ENCODE results near the gene CREBL2.

Gene CREBL2

DNA sequence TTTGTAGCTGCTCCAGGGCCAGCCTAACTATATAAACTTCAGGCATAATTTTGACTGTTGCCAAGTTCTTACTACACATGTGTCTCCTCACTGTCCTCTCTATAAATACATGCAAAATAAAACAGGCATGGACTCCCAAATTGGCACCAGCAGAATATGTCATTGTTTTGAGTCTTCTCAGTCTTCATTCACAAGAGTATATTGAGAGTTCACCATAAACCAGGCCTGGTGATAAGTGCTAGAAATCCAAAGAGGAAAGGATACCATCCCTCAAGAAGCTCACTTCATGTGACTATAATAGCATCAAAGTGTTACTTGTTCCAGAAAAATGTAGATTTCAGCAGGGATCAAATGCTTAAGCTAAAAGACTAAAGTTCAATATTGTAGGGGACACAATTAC, 70.6 kb downstream of the CREBL2 start:
- no peak for DNase-seq

- DNase-seq, result no peak
Measured at GRCh38 chr12:12683136-12683697, 71.5 kb downstream of the CREBL2 start.

DNA sequence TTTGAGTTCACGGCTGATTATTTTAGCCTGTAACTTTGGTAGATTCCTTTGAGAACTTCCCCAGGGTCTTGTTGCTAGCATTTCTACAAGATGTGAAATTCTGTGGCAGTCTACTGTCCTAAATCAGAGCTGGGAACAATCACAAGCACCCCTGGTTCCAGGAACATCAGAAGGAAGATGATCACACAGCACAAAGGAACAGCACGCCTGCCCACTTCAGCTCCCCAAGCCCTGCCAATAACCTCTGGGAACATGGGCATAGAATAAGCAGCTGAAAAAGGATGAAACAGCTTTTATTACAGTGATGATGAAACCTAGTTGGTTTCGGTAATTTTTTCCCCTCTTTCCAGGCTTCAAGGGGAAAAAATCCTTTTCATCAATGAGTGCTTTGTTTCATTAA, 72.0 kb downstream of the CREBL2 start:
- DNase-seq, result no peak

DNA sequence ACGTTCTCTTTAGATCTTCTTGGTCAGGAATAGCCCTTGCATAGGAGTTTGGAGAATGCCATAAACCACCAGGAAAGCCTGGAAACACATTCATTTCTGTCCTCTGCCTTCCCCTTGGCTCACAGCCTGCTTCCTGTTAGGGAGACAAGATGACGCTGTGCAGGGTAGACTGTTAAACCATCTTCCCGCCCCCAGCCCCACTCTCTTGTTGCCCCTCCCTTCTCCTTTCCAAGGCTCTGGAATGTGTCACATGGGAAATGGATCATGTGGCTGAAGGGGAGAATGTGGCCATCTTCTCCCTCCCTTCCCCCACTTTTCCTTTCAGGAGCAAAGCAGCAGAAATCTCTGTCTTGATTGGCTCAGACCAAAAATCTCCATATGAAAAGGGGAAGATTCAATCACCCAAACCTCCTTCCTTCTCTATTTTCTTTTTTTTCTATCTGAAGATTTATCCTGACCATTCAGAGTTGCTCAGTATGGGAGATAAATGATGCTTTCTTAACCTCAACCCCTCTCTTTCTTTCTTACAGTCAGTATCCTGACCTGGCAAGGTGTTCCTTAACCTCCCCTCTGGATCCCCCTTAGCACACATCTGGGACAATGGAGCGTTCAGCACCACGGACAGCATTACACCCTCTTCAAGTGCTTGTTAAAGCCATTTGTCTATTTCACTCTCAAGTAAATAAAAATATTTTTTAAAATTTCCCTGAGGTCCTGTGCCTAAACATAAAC, 72.9 kb downstream of the CREBL2 start:
- DNase-seq, result no peak

DNA sequence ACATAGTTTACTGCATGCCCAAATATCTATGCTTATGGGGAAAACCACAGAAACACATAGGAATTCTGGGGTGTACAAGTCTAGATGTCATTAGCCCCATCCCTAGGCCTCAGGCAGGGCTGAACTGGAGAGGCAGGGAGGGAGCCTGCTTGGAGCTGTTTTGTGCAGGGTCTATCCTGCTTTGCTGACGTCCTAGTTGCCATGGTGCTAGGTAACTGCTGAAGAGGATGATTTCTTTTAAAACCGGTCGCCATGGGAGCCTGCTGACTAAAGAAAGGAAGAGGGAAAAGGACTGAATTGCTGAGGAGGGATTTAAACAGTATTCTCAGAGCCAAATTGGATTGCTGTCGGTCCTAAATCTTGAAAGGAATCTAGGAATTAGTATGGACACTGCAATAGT, 73.6 kb downstream of the CREBL2 start:
- DNase-seq, result no peak

DNA sequence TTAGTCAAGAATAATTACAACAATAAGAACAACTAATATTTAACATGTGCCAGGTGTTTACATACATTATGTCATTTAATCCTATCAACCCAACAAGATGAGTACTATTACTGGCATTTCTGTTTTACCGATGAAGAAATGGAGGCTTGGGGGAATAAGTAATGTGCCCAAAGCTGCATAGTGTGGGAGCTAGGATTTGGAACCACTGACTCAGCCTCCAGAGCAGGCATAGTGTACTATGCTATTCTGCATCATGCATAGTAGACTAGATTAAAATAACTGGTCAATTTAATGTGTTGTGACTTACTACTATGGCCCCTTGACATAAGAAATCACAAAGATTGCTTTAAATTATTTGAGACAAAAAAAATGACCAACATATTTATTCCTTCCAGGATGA, 74.8 kb downstream of the CREBL2 start:
- DNase-seq, result no peak

DNA sequence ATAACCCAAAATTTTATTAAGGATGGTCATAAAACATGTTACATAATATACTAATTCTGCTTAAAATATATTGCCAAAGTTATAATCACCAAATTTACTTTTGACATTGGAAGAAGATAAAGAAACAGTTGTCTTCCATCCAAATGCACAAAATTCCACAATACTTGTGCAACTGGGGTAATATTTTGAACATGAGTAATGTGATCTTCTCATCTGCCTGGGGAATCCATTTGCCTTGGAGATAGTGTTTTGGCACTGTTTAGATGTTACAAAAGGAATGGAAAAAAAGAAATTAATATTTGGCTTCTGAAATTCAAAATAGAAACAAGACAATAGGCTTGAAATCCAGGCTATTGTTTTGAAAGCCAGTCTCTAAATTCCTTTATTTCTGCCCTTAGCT, 75.2 kb downstream of the CREBL2 start:
- DNase-seq, result no peak

DNA sequence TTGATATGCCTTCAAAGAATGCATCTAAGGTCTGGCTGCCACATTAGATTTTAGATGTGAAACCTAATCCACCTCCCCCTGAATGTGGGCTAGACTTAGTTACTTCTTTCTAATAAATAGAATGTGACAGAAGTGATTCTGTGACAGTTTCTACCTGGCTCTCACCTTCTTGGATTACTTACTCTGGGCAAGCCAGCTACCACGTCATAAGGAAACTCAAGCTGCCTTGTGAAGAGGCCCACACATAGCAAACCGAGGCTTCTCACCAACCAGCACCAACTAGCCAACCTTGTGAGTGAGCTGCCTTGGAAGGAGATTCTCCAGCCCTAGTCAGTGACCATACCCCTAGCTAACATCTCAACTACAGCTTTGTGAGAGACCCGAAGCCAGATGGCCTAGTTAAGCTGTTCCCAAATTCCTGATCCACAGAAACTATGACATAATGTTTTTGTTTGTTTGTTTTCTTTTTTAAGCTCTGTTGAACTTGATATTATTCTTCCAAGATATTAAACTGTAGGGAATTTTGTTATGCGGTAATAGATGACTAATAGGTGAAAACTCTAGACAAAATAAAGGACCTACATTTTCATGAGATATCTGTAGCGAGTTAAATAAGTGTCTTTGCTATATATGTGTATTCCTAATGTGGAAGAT, 78.1 kb downstream of the CREBL2 start:
- DNase-seq, result no peak

DNA sequence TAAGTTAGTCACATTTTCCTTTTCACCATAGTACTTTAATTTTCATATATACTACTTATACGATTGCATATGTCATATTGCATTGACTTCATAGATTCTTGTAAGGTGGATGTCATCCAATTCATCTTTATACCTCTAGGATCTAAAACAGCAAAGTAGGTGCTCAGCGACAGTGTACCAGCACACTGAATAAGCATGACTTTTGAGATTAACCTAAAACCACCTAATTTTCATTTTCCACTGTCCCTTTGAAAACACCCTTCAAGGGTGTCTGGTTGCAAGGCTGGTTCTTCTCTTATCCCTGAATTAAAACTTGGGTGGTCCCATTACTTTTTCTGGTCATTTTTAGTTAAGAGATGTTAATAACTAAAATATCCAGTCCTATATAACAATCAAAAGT, 79.9 kb downstream of the CREBL2 start:
- DNase-seq, result no peak

DNA sequence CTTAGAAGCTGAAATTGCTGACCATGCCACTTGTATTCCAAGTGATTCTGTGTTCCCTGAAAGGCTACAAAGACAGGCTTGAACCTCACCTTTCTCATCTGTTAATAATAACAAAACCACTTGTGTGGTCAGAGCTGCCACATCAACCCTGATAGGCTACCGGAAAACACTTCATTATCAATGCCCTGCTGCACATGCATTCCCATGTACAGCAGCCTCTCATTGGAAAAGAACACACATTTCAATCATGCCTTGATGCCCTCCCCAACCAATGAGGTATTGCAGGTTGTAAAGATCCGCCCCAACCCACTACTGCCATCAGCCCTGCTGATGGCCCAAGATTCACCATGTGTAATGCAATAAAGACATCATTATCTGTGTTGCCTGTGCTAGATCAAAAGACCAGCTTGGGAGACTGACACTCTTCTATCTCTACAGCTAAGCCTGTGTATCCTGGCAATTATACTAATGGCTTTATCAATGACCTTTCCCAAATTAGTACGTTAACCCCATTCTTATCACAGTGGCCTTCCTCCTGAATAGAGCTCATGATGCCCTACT, 81.5 kb downstream of the CREBL2 start:
- no peak for DNase-seq
